Head of caudate nucleus (tissue), 42 donors: Measurements from ENCODE around the gene GSTT4.
"Not testable (repeated sequence)": the region's sequence is repeated elsewhere in the genome, so short reads cannot be mapped to it uniquely, and the experiment has no call there.

Experiments used
- DNase-seq, 42 donors: peaks; one replicate each; pipeline versions ENCODE4 v3.0.0 to v3.0.0-alpha.2; 2020 to 2021; ENCODE audit warnings: mixed read lengths in 7 of 42
- intact Hi-C: fragments of 100-400 bp; cut with DNase I; formaldehyde crosslinking; loops from one replicate; pipeline ENCODE4 v1.15.0; 2022

Gene GSTT4

DNA sequence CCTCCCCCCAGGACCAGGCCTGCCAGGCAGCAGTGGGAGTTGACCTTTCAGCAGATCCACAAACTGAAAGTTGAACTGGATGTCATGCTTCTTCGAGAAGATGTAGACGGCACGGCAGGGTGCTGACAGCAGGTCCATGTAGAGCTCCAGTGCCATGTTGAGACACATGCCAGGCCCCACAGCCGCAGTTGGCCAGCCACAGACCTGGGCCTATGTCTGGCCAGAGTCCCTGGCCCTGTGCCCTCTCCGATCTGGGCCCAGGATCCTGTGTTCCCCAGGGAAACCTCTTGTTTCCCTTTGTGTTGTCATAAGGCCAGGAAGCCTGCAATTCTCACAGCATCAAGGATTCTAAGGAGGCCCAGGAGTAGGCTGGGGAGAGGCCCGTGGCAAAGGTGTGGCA, at the start of gene GSTT4:
Gene GSTT4, minus strand, starts transcription at position 253 of the 400 bp plus-strand sequence. Its CDS starts 97 bp downstream, at position 156.
- DNase-seq, result peak in 3 of 42 donors; percentile 4 to 48 (median 16)
- intact Hi-C loops, result no loop called here

DNA sequence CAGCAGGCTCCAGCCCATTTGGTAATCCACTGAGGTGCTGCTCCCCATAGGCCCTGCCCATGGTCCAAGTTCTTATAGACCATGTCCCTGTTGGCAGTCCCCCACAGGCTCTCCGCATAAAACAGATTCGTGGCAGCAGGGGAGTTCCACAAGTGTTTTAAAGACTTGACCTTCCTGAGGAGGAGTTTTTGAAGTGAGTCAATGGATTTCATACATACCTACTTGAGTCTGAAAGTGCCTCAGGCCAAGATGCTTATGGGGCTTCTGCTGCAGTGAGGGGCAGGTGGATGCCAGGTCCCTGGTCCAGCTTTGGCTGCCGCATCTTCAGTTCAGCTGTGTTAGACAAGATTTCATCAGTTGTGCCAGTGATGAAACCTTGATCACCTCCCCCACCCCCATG, 49.1 kb upstream of the GSTT4 start:
- intact Hi-C loops, result no loop called here

GRCh38 chr22:24053481-24054226, 48.4 kb upstream of the GSTT4 start:
- intact Hi-C loops, result no loop called here
- DNase-seq, result no peak

More for the DNA sequence above, 49.1 kb upstream of the GSTT4 start:
- no peak for DNase-seq

DNA sequence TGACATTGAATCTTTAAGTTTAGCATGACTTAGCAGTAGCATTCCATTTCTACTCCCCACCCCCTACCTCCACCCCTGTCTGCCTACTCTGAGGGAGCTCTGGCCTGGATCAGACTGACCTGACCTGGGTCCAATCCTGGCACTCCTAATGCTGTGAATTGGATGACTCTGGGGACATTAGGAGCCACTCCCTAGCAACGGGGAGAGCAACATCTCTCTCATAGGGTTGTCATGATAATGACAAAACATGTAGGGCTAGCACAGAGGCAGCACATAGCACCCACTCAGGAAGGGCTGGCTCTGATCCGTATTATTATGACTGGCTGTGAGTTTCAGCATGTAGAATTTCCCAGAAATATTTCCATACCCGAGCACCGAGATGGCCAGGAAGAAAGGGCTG, 46.3 kb upstream of the GSTT4 start:
- intact Hi-C loops, result no loop called here
- DNase-seq, result peak in 6 of 42 donors; percentile 11 to 41 (median 24)

DNA sequence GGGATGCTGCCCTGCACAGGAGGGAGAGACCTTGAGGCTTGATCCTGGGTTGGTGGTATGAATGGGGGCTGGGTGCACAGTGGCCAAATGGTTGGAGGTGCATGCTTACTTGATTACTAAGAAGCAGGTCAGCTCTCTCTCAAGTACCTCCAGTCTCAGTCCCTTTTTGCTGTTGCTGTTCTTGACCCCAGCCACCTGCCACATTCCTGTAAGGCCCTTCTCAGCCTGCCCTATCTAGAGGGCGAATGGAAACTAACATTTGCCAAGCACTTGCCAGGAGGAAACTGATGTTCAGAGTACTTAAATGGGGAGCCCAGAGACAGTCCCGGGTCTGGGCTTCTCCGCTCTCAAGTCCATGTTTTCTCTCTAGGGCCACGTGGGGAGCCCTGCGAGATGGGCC, 45.8 kb upstream of the GSTT4 start:
- DNase-seq, result no peak
- intact Hi-C loops, result no loop called here

DNA sequence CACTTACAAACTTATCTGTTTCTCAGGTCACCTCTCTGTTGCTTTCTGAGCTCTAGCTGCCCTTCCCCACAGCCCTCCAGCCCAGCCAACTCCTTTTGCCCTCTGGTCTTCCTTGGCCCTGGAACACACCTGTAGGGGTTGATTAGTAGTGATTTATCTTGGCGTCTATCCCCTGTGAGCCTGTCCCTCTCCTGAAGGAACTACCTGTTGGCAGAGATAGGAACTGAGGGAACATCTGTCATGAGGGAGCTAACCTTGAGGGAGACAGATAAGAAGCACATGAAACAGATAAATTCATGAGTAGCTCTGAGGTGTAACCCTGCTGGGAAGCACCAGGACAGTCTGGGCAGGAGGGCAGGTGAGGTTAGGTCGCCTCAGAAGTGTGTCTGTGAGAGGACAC, 44.7 kb upstream of the GSTT4 start:
- no peak for DNase-seq
- intact Hi-C loops, result no loop called here

DNA sequence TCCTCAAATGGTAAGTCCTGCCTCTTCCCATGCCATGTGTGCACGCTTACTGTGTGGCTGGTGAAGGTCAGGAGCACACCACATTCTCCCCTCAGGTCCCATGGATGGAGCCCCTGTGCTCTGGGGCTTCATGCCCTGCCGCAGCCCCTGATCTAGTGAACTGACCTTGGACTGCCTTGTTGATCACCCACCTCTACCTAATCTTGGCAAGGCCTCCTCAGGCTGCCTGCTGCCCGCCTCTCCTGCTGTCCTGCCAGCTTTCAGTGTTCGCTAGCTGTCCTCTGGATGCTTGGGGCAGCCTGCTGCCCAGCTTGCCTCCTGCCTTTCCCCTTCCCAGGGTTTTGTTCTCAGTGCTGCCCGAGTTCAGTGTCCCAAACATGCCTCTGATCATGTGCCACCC, 44.0 kb upstream of the GSTT4 start:
- peak in 1 of 42 donors; percentile 5 for DNase-seq
- intact Hi-C loops, result no loop called here

DNA sequence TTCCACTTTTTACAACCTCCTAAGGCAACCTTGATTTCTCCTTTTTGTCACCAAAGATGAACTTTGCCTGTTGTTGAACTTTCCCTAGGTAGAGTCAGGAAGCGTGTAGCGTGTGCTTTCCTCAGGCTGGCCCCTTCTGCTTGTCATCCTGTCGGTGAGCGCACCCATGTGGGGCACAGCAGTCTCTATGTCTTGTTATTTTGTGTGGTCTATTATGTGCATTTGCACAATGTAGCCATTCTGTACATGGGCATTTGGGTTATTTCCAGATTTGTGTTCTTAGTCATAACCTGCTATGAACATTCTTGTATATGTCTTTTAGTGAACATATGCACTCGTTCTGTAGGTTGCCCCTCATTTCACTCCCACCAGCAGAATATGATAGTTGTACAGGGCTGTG, 40.8 kb upstream of the GSTT4 start:
- peak in 1 of 42 donors; percentile 7 for DNase-seq
- intact Hi-C loops, result no loop called here

- intact Hi-C loops, result no loop called here
- no peak for DNase-seq
Observed at GRCh38 chr22:24043958-24044357, 38.7 kb upstream of the GSTT4 start.

GRCh38 chr22:24043465-24043864, 38.2 kb upstream of the GSTT4 start:
- intact Hi-C loops, result not testable (repeated sequence)
- peak in 1 of 42 donors; percentile 3 for DNase-seq

- peak in 2 of 42 donors; percentile 4 to 21 for DNase-seq
- intact Hi-C loops, result no loop called here
Observed at GRCh38 chr22:24040946-24041345, 35.7 kb upstream of the GSTT4 start.

DNA sequence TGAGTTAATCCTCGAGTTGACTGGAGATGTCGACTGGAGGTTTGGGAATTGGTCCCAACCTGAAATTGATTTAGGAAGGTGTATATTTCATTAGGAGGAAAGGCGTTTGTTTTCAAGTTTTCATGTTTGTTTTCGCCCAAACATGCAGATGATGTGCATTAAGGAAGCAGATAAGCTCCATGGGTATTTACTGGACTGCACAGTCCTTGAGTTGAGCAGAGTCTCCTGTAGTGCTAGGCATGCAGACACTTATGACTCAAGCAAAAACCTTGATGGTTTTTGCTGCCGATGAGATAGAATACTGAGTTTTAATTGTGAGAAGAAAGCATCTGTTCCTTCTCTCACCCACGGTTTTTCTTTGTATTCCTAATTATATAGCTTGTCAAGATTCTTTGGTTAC, 33.8 kb upstream of the GSTT4 start:
- intact Hi-C loops, result no loop called here
- peak in 2 of 42 donors; percentile 4 to 27 for DNase-seq

- peak in 1 of 42 donors; percentile 13 for DNase-seq
- intact Hi-C loops, result no loop called here
Observed at GRCh38 chr22:24037851-24038765, 32.9 kb upstream of the GSTT4 start.

DNA sequence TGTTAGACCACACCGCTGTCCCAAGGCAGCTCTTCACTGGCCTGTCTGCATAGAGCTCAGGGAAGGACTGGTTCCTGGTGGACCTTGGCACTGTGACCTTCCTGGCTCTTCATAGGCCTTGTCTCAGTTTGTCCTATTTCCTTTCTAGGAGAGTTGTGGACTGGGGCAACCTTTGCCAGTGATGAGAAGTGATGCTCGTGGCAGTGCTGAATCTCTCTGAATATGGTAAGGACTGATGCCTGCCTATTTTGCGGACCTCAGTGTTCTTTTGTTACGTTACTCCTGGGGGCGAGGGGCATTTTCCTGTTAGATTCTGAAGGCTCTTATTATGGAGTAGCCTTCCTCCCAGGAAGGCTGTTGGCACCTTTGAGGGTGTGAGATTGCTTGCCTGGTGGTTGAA, 30.0 kb upstream of the GSTT4 start:
- DNase-seq, result peak in 1 of 42 donors; percentile 29
- intact Hi-C loops, result no loop called here

DNA sequence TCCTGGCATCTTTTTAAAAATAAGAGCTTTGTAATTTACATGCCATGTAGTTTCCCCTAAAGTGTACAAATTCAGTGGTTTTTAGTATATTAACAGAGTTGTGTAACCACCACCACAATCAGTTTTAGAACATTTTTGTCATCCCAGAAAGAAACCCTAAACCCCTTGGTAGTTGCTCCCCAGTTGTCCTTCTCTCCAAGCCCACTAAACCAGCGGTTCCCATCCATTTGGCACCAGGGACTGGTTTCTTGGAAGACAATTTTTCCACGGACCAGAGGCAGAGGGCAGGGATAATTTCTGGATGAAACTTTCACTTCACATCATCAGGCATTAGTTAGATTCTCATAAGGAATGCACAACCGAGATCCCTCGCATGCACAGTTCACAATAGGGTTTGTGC, 28.5 kb upstream of the GSTT4 start:
- intact Hi-C loops, result no loop called here

DNA sequence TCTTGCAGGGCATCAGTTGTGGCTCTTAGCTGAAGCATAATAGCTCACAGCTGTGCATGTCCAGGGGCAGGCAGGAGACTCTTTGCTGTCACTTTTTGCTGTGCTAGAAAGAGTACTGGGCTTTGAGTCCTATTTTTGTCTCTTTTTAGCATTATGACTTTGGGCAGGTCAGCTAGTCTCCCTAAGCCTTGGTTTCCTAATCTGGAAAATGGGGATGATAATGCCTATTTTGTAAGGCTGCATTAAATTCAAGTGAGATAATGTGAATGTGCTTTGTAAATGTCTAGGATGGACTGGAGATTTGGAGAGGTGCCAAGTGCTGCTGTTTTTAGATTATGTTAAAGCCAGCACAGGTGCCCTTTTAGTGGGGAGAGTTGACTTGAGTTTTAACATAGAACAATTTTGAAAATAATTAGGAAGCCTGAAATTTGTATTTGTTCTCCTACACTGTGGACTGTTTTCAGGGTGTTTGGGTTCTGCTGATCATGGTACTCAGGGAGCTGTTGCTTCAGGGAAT, 25.0 kb upstream of the GSTT4 start:
- intact Hi-C loops, result no loop called here
- DNase-seq, result peak in 1 of 42 donors; percentile 38

More for the DNA sequence above, 28.5 kb upstream of the GSTT4 start:
- no peak for DNase-seq

- DNase-seq, result peak in 1 of 42 donors; percentile 13
- intact Hi-C loops, result no loop called here
Observed at GRCh38 chr22:24029304-24029703, 24.1 kb upstream of the GSTT4 start.

DNA sequence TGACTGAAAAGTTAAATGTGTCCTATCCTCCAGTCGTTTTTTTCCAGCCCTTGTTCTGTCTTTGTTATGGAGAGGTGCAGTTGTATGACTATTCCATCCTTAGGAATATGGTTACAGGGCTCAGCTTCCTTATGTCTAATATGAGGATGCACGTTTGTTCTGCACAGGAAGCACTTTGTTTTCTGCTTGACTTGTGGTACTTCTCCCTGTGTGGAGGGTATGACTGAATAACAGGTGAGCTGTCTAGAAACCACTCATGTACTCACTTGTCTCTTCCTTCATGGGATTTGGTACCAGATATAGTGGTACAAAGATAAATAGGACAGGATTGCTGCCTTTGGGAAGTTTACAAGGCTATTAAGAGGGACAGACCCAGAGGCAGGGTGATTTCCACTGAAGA, 23.3 kb upstream of the GSTT4 start:
- intact Hi-C loops, result no loop called here
- DNase-seq, result no peak

- no peak for DNase-seq
- intact Hi-C loops, result no loop called here
Observed at GRCh38 chr22:24027991-24028390, 22.7 kb upstream of the GSTT4 start.
